Skeletal muscle satellite cell (primary cell): ENCODE data around the gene KRT81.
"Not testable (repeated sequence)": the region's sequence is repeated elsewhere in the genome, so short reads cannot be mapped to it uniquely, and the experiment has no call there.

Experiments used
- H3K27me3 ChIP-seq: 2 replicates; pipeline ENCODE4 v1.7.0; 2013; ENCODE audit warnings: low read length; ENCODE audit not compliant: control insufficient read depth, insufficient read depth
- H3K36me3 ChIP-seq: 2 replicates; pipeline ENCODE4 v1.7.0; 2013; ENCODE audit warnings: mild to moderate bottlenecking, control low read depth, low read length; ENCODE audit not compliant: insufficient read depth
- H3K4me1 ChIP-seq: 2 replicates; pipeline ENCODE4 v1.7.0; 2013; ENCODE audit warnings: low read length; ENCODE audit not compliant: control insufficient read depth, insufficient read depth
- H3K4me2 ChIP-seq: 2 replicates; pipeline ENCODE4 v1.7.0; 2013; ENCODE audit warnings: mild to moderate bottlenecking, low read length
- H3K4me3 ChIP-seq: 2 replicates; pipeline ENCODE4 v1.7.0; 2013; ENCODE audit warnings: low read length
- H3K9ac ChIP-seq: 2 replicates; pipeline ENCODE4 v1.7.0; 2013; ENCODE audit warnings: mild to moderate bottlenecking, low read depth, low read length, moderate library complexity
- H3K9me3 ChIP-seq: replicated peaks from 2 replicates; pipeline ENCODE4 v1.7.0; 2013; ENCODE audit warnings: mild to moderate bottlenecking, control low read depth, low read length

KRT81 gene

GRCh38 chr12:52240247-52240646 lies 51.1 kb downstream of the KRT81 start:
- not testable (repeated sequence) for H3K36me3 ChIP-seq, H3K27me3 ChIP-seq, H3K4me3 ChIP-seq, H3K9me3 ChIP-seq, H3K4me2 ChIP-seq, H3K9ac ChIP-seq
- peaks cover 41% of the 10 kb centered on the region for H3K4me1 ChIP-seq

DNA sequence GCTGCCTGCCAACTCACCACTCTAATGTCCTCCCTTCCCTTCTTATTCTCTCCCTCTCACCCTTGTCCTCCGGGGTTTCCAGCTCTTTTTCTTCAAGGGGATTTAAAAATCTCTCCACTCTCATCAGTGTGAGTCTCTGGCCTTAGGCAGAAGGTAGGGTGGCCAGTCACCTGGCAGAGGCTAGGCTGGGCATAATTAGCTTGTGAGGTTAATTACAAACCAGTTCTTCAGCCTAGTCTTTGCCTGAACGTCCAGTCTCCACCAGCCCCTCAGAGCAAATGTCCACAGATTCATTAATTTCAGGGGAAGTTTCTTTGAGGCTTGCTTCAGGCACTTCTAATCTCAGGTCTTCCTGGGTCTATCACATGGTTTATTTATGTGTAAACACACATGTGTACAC lies 51.6 kb downstream of the KRT81 start:
- H3K4me3 ChIP-seq, result no peak overlapping the region
- no peak overlapping the region for H3K4me2 ChIP-seq
- H3K9ac ChIP-seq, result no peak overlapping the region
- peaks cover 41% of the 10 kb centered on the region for H3K4me1 ChIP-seq
- no peaks in the 10 kb centered on the region for H3K36me3 ChIP-seq
- no peaks in the 10 kb centered on the region for H3K9me3 ChIP-seq
- no peaks in the 10 kb centered on the region for H3K27me3 ChIP-seq

GRCh38 chr12:52238916-52239646 lies 52.3 kb downstream of the KRT81 start:
- no peaks in the 10 kb centered on the region for H3K36me3 ChIP-seq

DNA sequence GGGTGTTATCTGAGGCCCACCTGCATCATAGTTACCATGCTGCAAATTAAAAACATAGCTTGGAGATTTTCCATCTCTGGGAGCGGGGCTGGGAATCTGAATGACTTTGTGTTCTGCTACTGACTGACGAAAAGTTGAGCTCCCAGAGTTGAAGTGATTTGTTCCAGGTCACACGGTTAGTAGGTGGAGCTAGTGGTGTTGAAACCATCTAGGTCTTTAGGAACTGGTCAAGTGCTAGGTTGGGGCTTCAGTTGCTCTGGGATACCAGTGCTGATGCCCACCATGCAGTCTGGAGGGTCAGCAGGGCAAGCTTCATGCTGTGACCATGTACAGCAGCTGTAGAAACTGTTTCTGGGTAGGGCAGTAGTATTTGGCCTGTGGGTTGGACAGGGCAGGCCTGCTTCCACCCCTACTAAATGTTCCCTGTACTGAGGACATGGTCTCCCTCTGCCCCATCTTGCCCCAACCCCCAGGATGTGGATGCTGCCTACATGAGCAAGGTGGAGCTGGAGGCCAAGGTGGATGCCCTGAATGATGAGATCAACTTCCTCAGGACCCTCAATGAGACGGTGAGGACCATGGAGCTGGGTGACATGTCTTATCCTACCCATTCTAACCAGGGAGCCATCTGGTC lies 53.0 kb downstream of the KRT81 start:
- no peaks in the 10 kb centered on the region for H3K36me3 ChIP-seq

More at GRCh38 chr12:52238916-52239646, 52.3 kb downstream of the KRT81 start:
- Histone ChIP-seq H3K27me3 (no peaks in the 10 kb centered on the region), H3K9ac (no peak overlapping the region), H3K9me3 (no peaks in the 10 kb centered on the region), H3K4me3 (no peak overlapping the region), H3K4me1 (peaks cover 34% of the 10 kb centered on the region), H3K4me2 (no peak overlapping the region)

DNA sequence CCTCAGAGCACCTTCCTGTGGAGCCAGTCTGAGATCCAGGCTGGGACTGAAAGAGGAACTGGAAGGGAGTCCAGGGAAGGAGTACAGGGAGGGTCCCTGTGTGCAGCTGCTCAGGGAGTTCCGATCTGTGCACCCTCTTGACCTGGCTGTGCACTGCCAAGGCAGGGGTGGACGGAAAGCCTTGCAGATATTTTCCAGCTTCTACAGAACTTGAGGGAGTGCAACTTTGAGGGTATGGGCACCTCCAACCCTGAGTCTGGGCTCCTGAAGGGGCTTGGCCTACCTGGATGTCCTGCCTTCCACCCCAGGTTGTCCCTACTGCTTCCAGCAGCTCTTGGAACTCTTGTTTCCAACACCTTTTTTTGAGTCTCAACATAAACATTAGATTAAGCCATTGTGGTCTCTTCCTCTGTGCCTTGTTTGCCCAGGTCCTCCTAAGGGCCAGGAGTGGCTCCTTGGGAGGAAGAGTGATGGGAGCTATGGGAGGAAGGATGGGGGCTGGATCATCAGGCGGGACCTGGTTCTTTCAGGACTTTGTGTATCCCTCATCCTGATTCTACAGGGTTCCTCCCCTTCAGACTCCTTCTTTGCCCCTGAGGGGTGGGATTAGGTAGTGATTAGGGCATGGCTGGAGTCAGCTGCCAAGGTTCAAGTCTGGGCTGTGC lies 54.8 kb downstream of the KRT81 start:
- H3K9me3 ChIP-seq, result no peaks in the 10 kb centered on the region
- no peak overlapping the region for H3K4me3 ChIP-seq
- peaks cover 29% of the 10 kb centered on the region for H3K4me1 ChIP-seq
- no peak overlapping the region for H3K4me2 ChIP-seq
- no peaks in the 10 kb centered on the region for H3K36me3 ChIP-seq
- H3K9ac ChIP-seq, result no peak overlapping the region
- no peaks in the 10 kb centered on the region for H3K27me3 ChIP-seq

More for the DNA sequence above, 53.0 kb downstream of the KRT81 start:
- H3K9me3 ChIP-seq, result no peaks in the 10 kb centered on the region
- H3K9ac ChIP-seq, result no peak overlapping the region
- no peak overlapping the region for H3K4me3 ChIP-seq
- peaks cover 26% of the 10 kb centered on the region for H3K4me1 ChIP-seq
- no peak overlapping the region for H3K4me2 ChIP-seq
- H3K27me3 ChIP-seq, result no peaks in the 10 kb centered on the region
